Right lobe of liver (tissue), 6 donors: Measurements from ENCODE around the gene MDFI. TPM values are rescaled to one million over a fixed set of nuclear protein-coding genes. Genes with fewer than 3 reads are reported as not detected.
"Not testable (repeated sequence)": the region's sequence is repeated elsewhere in the genome, so short reads cannot be mapped to it uniquely, and the experiment has no call there.

Experiments used
- ATAC-seq, 4 donors: fragments of 200-7000 bp; cut with Tn5 transposase; one replicate each; pipeline ENCODE4 v1.9.1; 2020; ENCODE audit warnings: mild to moderate bottlenecking in 4 of 4, moderate library complexity in 4 of 4
- DNase-seq, 3 donors: peaks; one replicate each; pipeline ENCODE4 v3.0.0-alpha.2; 2020
- H3K27ac ChIP-seq, 3 donors: fragments of 200-600 bp; one replicate each; pipeline ENCODE4 v1.8.0; 2022
- H3K27me3 ChIP-seq, 2 donors: fragments of 200-600 bp; one replicate each; pipeline ENCODE4 v1.8.0; 2022
- H3K36me3 ChIP-seq, 4 donors: fragments of 200-600 bp; sonication (generic) in 1 of 4; one replicate each; pipeline versions ENCODE4 v1.5.1 to v1.8.0; 2017 to 2022; ENCODE audit warnings: control low read depth in 1 of 4
- H3K4me1 ChIP-seq, 4 donors: fragments of 200-600 bp; sonication (generic) in 1 of 4; one replicate each; pipeline versions ENCODE4 v1.5.1 to v1.8.0; 2017 to 2022; ENCODE audit warnings: control low read depth in 1 of 4
- H3K4me3 ChIP-seq, 3 donors: fragments of 200-600 bp; one replicate each; pipeline ENCODE4 v1.8.0; 2022
- H3K9me3 ChIP-seq, 4 donors: fragments of 200-600 bp; sonication (generic) in 1 of 4; one replicate each; pipeline versions ENCODE4 v1.5.1 to v1.8.0; 2017 to 2022; ENCODE audit warnings: control low read depth in 1 of 4
- CTCF ChIP-seq, 4 donors: fragments of 200-600 bp in 3 of 4; fragments of 450-650 bp in 1 of 4; IDR thresholded peaks; one replicate each; pipeline versions ENCODE4 v1.5.1 to v1.8.0; 2016 to 2022; ENCODE audit warnings: antibody characterized with exemption in 4 of 4, mild to moderate bottlenecking in 2 of 4
- POLR2A ChIP-seq: fragments of 450-650 bp; IDR thresholded peaks from one replicate; pipeline ENCODE4 v1.6.1; 2017; ENCODE audit warnings: antibody characterized with exemption, mild to moderate bottlenecking
- WGBS: methylation state at CpG from one replicate; pipeline ENCODE4 v1.1.6; 2018; ENCODE audit warnings: low coverage, low lambda C conversion rate; ENCODE audit not compliant: insufficient coverage; ENCODE audit errors: missing lambda C conversion rate; 5-methylcytosine and 5-hydroxymethylcytosine counted together
- intact Hi-C, 2 donors: fragments of 100-400 bp; cut with DNase I; formaldehyde crosslinking; loops; one replicate each; pipeline versions ENCODE4 v1.11.2 to v1.14.1; 2022
- total RNA-seq, 6 experiments: library from RNA; depleted of rRNA in 2 of 6; stranded (reverse); fragments of >200 nt in 2 of 6; fragmentation: NEBNext Ultra II Directional in 3 of 6; extraction: Animal tissue kit (Norgen Biotek cat#: 25700) in 3 of 6; gene quantifications; one replicate each; pipeline versions ENCODE4 v1.1.0 to v1.2.4, GENCODE V29; 2016 to 2023
- donor health status: DM: no; HTN: yes; CAD: no.
- donor health status: DM: no; HTN: no; CAD: no.
- donor health status: DM: no; HTN: no; CAD: no.
- donor health status: DM: no; HTN: yes; CAD: no.
- donor health status: DM: no; HTN: yes; CAD: no.

The MDFI gene
- total RNA-seq, 6 experiments from 2014 or later: 0.29 to 2.4 (median 1.1) TPM; not detected in 3

GRCh38 chr6:41618598-41618997 is 19.7 kb upstream of the MDFI start:
- no peak overlapping the region for H3K27ac ChIP-seq
- DNase-seq: no peak
- H3K27me3 ChIP-seq: no peaks in the 10 kb centered on the region
- H3K4me1 ChIP-seq: no peaks in the 10 kb centered on the region
- TF ChIP-seq CTCF (IDR thresholded peaks at IDR 0.05): no peak
- no peak for TF ChIP-seq POLR2A
- ATAC-seq: no peak
- intact Hi-C loops: no loop called here
- WGBS: 65% methylated on average over 2 of the region's 3 CpGs
- no peaks in the 10 kb centered on the region for H3K36me3 ChIP-seq
- no peaks in the 10 kb centered on the region for H3K9me3 ChIP-seq
- H3K4me3 ChIP-seq: no peak overlapping the region

DNA sequence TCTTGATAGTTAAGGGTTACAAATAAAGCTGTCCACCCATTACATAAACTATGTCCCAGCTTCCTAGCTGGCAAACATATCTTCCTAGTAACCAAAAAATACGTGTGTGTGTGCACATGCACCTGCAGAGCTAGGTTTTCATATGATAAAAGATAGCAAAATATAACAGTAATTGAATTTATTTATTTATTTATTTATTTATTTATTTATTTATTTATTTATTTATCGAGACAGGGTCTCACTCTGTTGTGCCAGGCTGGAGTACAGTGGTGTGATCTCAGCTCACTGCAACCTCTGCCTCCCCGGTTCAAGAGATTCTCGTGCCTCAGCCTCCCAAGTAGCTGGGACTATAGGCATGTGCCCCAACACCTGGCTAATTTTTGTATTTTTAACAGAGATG is 19.1 kb upstream of the MDFI start:
- H3K36me3 ChIP-seq, intact Hi-C loops, H3K4me1 ChIP-seq, ATAC-seq, H3K27me3 ChIP-seq, H3K27ac ChIP-seq, H3K9me3 ChIP-seq, H3K4me3 ChIP-seq, DNase-seq: not testable (repeated sequence)
- 49% methylated on average over 3 of the region's 4 CpGs for WGBS

GRCh38 chr6:41621367-41621766 is 16.9 kb upstream of the MDFI start:
- Histone ChIP-seq H3K36me3 (no peaks in the 10 kb centered on the region), H3K27ac (no peak overlapping the region), H3K4me1 (no peaks in the 10 kb centered on the region), H3K27me3 (no peaks in the 10 kb centered on the region), H3K4me3 (no peak overlapping the region), H3K9me3 (no peaks in the 10 kb centered on the region)
- intact Hi-C loops: no loop called here
- no peak for ATAC-seq
- DNase-seq: no peak
- TF ChIP-seq CTCF (IDR thresholded peaks at IDR 0.05): no peak
- no peak for TF ChIP-seq POLR2A

DNA sequence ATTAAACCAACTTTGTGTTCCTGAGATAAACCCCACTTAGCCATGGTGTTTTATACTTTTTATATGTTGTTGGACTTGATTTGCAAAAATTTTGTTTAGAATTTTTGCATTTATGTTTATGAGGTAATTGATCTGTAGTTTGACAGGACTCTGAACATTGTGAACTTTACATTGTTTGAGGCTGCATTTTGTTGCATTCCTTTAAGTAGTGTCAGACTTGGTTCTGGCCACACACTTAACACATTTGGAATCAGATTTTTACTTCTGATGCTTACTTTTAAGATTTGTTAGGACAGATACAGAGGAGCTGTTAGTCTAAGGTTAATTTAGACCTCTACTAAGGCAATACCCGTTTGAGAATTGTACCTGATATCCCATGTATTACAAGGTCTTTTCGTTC is 16.5 kb upstream of the MDFI start:
- 25% methylated on average over 2 of the region's 2 CpGs for WGBS
- no peak for TF ChIP-seq CTCF (IDR thresholded peaks at IDR 0.05)
- TF ChIP-seq POLR2A: no peak
- Histone ChIP-seq H3K27me3 (no peaks in the 10 kb centered on the region), H3K4me3 (no peak overlapping the region), H3K4me1 (no peaks in the 10 kb centered on the region), H3K9me3 (no peaks in the 10 kb centered on the region), H3K36me3 (no peaks in the 10 kb centered on the region), H3K27ac (no peak overlapping the region)
- DNase-seq (no peak), ATAC-seq (no peak)
- intact Hi-C loops: no loop called here

- ATAC-seq: no peak
- no peak overlapping the region for H3K27ac ChIP-seq
- H3K27me3 ChIP-seq: no peaks in the 10 kb centered on the region
- intact Hi-C loops: no loop called here
- H3K4me3 ChIP-seq: no peak overlapping the region
- no peak for DNase-seq
- no peaks in the 10 kb centered on the region for H3K9me3 ChIP-seq
- H3K4me1 ChIP-seq: no peaks in the 10 kb centered on the region
- no peaks in the 10 kb centered on the region for H3K36me3 ChIP-seq
- TF ChIP-seq CTCF (IDR thresholded peaks at IDR 0.05): no peak
- TF ChIP-seq POLR2A: no peak
- 24% methylated on average over 3 of the region's 3 CpGs for WGBS
These were observed 15.9 kb upstream of the MDFI start for GRCh38 chr6:41622206-41622988.
